PC-9 (cell line): ENCODE data around the gene FGF11.

Experiments
- EZH2 ChIP-seq: fragments of 200-600 bp; sonication (generic); IDR thresholded peaks from 2 replicates; pipeline ENCODE4 v1.8.0; 2017; ENCODE audit warnings: antibody characterized with exemption, low read depth
- TF ChIP-seq, protein P1 (sequence below): fragments of 200-600 bp; sonication (generic); conservative IDR thresholded peaks from 2 replicates; pipeline ENCODE4 v1.6.1; 2017; ENCODE audit warnings: mixed run types, antibody characterized with exemption, mild to moderate bottlenecking, moderate library complexity

DNA sequence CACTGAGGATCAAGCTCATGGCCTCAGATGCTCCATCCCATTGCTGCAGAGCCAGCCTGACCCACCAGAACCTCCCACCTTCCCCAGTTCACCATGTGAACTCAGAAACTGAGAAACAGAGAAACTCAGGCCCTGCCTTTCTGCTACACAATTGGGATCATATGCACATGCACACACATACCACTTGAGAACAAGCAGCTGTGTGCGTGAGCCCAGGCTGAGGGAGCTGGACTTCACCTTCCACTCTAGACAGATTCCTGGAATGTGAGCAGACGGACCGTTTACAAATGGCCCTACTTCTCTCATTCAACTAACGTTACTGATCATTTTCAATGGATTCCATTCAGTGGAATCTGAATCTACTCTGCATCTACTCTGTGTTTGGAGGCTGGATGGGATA is 15.6 kb upstream of the FGF11 start:
- TF ChIP-seq, protein P1, sequence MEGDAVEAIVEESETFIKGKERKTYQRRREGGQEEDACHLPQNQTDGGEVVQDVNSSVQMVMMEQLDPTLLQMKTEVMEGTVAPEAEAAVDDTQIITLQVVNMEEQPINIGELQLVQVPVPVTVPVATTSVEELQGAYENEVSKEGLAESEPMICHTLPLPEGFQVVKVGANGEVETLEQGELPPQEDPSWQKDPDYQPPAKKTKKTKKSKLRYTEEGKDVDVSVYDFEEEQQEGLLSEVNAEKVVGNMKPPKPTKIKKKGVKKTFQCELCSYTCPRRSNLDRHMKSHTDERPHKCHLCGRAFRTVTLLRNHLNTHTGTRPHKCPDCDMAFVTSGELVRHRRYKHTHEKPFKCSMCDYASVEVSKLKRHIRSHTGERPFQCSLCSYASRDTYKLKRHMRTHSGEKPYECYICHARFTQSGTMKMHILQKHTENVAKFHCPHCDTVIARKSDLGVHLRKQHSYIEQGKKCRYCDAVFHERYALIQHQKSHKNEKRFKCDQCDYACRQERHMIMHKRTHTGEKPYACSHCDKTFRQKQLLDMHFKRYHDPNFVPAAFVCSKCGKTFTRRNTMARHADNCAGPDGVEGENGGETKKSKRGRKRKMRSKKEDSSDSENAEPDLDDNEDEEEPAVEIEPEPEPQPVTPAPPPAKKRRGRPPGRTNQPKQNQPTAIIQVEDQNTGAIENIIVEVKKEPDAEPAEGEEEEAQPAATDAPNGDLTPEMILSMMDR, result no peak
- no peak for TF ChIP-seq EZH2
